ENCODE results near the gene SCAMP4. TPM values are rescaled to one million over a fixed set of nuclear protein-coding genes. Genes with fewer than 3 reads are reported as not detected.

Gene SCAMP4, protein sequence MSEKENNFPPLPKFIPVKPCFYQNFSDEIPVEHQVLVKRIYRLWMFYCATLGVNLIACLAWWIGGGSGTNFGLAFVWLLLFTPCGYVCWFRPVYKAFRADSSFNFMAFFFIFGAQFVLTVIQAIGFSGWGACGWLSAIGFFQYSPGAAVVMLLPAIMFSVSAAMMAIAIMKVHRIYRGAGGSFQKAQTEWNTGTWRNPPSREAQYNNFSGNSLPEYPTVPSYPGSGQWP
- 100 to 1,000 TPM in 1 of 6 donors, 10 to 100 TPM in 5; 52.0 to 117 (median 75.3) TPM for total RNA-seq

GRCh38 chr19:1905110-1905862 lies at the start of gene SCAMP4, which contains the start of gene ADAT3:
Gene SCAMP4, plus strand, starts transcription at chr19:1905399. Its CDS starts 9,621 bp downstream, at chr19:1915020.
Gene ADAT3, plus strand, starts transcription at chr19:1905399. Its CDS starts 6,649 bp downstream, at chr19:1912048.
- H3K36me3 ChIP-seq: no peaks in the 10 kb centered on the region
- H3K4me3 ChIP-seq: peak within 1 kb of the TSS; percentile 77 to 95 (median 90)
- DNase-seq: peak; percentile 99 to 100
- H3K9me3 ChIP-seq: no peaks in the 10 kb centered on the region
- TF ChIP-seq POLR2A (IDR thresholded peaks at IDR 0.05) (peak; percentile 16 to 89 (median 55)), POLR2AphosphoS5 (IDR thresholded peaks at IDR 0.05) (peak; percentile 74 to 85), EP300 (IDR thresholded peaks at IDR 0.05) (no peak)
- TF ChIP-seq, protein P1, sequence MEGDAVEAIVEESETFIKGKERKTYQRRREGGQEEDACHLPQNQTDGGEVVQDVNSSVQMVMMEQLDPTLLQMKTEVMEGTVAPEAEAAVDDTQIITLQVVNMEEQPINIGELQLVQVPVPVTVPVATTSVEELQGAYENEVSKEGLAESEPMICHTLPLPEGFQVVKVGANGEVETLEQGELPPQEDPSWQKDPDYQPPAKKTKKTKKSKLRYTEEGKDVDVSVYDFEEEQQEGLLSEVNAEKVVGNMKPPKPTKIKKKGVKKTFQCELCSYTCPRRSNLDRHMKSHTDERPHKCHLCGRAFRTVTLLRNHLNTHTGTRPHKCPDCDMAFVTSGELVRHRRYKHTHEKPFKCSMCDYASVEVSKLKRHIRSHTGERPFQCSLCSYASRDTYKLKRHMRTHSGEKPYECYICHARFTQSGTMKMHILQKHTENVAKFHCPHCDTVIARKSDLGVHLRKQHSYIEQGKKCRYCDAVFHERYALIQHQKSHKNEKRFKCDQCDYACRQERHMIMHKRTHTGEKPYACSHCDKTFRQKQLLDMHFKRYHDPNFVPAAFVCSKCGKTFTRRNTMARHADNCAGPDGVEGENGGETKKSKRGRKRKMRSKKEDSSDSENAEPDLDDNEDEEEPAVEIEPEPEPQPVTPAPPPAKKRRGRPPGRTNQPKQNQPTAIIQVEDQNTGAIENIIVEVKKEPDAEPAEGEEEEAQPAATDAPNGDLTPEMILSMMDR (IDR thresholded peaks at IDR 0.05): peak in 4 of 6 experiments; percentile 23 to 42 (median 27)
- peak within 1 kb of the TSS; percentile 84 to 96 (median 87) for H3K27ac ChIP-seq
- WGBS, 2 donors: 0 to 1% methylated on average over 40 to 41 of the region's 92 CpGs
- peak; percentile 97 for ATAC-seq (ENCODE audit: low FRiP score in 2 of 2)
- no peaks in the 10 kb centered on the region for H3K27me3 ChIP-seq
- H3K4me1 ChIP-seq: peaks cover 36 to 63% (median 50%) of the 10 kb centered on the region in 4 donors

- peak overlapping the region; percentile 93 to 95 (median 94) for H3K27ac ChIP-seq
- no peak for ATAC-seq (ENCODE audit: low FRiP score in 2 of 2)
- no peak for DNase-seq
- WGBS, 2 donors: 30 to 38% methylated on average over 10 of the region's 13 CpGs
- peak overlapping the region in 3 of 4 donors; percentile 47 to 60 (median 59) for H3K4me3 ChIP-seq
- TF ChIP-seq POLR2AphosphoS5 (IDR thresholded peaks at IDR 0.05) (no peak), POLR2A (IDR thresholded peaks at IDR 0.05) (no peak), EP300 (IDR thresholded peaks at IDR 0.05) (no peak)
- TF ChIP-seq, protein P1 (IDR thresholded peaks at IDR 0.05): no peak
- H3K4me1 ChIP-seq: peaks cover 73 to 94% (median 91%) of the 10 kb centered on the region in 4 donors
- no peaks in the 10 kb centered on the region for H3K27me3 ChIP-seq
- no peaks in the 10 kb centered on the region for H3K9me3 ChIP-seq
- peaks cover 0 to 4% (median 0%) of the 10 kb centered on the region in 4 donors for H3K36me3 ChIP-seq
These were observed 49.4 kb upstream of the SCAMP4 start for GRCh38 chr19:1855828-1856255.

DNA sequence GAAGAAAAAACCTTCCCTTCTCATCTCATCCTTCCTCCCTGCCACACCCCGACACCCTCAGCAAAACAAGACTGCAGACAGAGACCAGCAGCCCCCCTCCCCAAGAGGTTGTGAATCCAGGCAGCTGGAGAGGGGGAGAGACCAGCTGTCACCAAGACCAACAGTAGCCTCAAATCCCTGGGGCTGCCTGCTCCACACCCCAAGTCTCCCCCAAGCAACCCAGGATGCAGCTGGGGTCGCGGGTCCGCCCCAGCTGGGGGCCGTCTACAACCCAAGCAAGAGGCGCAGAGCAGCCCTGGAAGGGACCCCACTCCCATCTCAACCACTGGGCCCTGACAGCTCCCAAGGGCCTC lies 48.9 kb upstream of the SCAMP4 start:
- 47 to 50% methylated on average over 2 to 6 of the region's 6 CpGs for WGBS, 2 donors
- DNase-seq: no peak
- no peak for TF ChIP-seq POLR2A (IDR thresholded peaks at IDR 0.05)
- TF ChIP-seq POLR2AphosphoS5 (IDR thresholded peaks at IDR 0.05): no peak
- TF ChIP-seq EP300 (IDR thresholded peaks at IDR 0.05): no peak
- TF ChIP-seq, protein P1 (IDR thresholded peaks at IDR 0.05): no peak
- Histone ChIP-seq H3K9me3 (no peaks in the 10 kb centered on the region), H3K27me3 (no peaks in the 10 kb centered on the region), H3K4me3 (peak overlapping the region in 3 of 4 donors; percentile 47 to 60 (median 59)), H3K27ac (peak overlapping the region; percentile 93 to 95 (median 94)), H3K4me1 (peaks cover 77 to 99% (median 95%) of the 10 kb centered on the region in 4 donors), H3K36me3 (peaks cover 0 to 4% (median 0%) of the 10 kb centered on the region in 4 donors)
- ATAC-seq (ENCODE audit: low FRiP score in 2 of 2): no peak

DNA sequence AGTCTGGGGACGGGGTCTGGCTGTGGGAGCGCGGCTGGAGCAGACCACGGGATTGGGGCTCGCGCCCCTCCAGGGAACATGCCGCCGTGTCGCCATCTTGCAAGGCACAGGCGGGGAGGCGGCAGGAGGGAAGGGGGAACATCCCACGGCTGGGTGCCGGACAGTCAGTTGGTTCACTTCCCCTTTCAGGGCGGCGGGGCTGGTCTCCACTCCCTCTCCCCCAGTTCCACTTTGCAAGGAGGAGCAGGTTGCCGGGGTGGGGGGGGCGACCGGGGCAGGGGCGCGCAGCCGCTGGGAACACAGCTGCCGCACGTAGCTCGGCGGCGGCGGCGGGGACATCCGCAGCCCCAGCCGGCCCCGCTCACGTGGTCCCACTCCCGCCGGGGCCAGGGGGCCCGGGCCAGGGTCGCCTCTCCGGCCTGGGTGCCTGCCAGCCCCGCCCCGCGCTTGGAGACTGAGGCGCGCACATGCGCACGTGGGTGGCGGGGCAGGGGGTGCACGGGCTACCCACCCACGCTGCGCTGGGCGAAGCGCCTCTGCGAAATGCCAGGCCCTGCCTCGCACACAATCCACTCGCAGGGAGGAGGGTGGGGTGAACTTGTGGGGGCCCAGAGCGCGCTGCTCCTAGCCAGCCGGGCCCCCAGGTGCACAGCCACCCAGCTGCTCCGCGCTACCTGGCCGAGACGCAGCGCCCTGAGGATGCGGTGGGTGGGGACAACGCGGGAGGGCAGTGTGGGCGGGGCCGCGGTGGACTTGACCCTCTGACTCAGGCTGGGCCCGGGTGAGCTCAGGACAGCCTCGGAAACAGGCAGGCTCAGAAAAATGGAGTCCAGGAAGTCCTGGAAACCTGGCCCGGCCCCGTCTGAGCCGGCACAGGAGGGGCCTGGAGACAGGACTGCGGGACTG lies 48.2 kb upstream of the SCAMP4 start:
- peak overlapping the region; percentile 18 to 60 (median 53) for H3K4me3 ChIP-seq
- H3K9me3 ChIP-seq: no peaks in the 10 kb centered on the region
- H3K4me1 ChIP-seq: peaks cover 81 to 100% (median 97%) of the 10 kb centered on the region in 4 donors
- H3K27me3 ChIP-seq: no peaks in the 10 kb centered on the region
- TF ChIP-seq POLR2A (IDR thresholded peaks at IDR 0.05) (peak in 1 of 4 donors; percentile 30), EP300 (IDR thresholded peaks at IDR 0.05) (no peak), POLR2AphosphoS5 (IDR thresholded peaks at IDR 0.05) (peak in 1 of 2 donors; percentile 56)
- TF ChIP-seq, protein P1 (IDR thresholded peaks at IDR 0.05): no peak
- peak; percentile 94 for DNase-seq
- peak overlapping the region; percentile 93 to 95 (median 94) for H3K27ac ChIP-seq
- peak; percentile 54 to 65 for ATAC-seq (ENCODE audit: low FRiP score in 2 of 2)
- peaks cover 0 to 4% (median 0%) of the 10 kb centered on the region in 4 donors for H3K36me3 ChIP-seq
- WGBS, 2 donors: 6 to 11% methylated on average over 12 to 31 of the region's 73 CpGs
